ENCODE measurements around the gene DNAAF2. TPM values are rescaled to one million over a fixed set of nuclear protein-coding genes. Genes with fewer than 3 reads are reported as not detected.

The DNAAF2 gene
- total and polyA plus RNA-seq, 2 of the 13 experiments (the other 11 are each of a cell fraction or from before 2014, with no cell fraction given): 6.1 to 13.6 TPM

DNA sequence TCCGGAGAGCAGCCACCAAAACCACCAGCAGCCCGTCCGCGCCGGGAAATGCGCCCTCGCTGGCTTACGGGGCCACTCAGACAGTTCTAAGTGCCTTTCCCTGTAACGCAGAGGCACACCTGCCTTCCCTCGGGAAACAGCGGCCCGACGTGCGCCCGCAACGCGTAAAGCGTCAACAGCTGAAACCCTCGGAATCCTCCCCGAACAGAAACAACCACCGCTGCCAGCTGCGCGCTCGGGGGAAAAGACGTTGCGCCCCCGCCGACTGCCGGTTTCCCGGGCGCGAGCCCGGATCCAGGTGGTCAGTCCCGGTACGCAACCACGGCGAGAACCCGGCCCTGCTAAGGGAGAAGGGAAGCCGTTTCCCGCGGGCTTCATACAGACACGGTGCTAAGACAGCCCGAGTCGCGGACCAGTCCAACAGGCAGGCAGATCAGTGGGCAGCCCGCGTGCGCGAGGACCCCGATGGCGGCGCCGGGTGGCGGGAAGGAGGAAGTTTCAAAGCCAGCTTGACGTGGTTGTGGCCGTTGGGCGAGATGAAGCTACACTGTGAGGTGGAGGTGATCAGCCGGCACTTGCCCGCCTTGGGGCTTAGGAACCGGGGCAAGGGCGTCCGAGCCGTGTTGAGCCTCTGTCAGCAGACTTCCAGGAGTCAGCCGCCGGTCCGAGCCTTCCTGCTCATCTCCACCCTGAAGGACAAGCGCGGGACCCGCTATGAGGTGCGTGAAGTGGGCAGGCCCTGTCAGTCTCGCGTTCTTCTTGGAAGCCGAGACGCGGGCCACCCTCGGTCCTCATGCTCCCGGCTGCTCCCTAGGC lies 36.4 kb downstream of the DNAAF2 start, which contains the start of gene LRR1 (continued):
- TF ChIP-seq, protein P1, sequence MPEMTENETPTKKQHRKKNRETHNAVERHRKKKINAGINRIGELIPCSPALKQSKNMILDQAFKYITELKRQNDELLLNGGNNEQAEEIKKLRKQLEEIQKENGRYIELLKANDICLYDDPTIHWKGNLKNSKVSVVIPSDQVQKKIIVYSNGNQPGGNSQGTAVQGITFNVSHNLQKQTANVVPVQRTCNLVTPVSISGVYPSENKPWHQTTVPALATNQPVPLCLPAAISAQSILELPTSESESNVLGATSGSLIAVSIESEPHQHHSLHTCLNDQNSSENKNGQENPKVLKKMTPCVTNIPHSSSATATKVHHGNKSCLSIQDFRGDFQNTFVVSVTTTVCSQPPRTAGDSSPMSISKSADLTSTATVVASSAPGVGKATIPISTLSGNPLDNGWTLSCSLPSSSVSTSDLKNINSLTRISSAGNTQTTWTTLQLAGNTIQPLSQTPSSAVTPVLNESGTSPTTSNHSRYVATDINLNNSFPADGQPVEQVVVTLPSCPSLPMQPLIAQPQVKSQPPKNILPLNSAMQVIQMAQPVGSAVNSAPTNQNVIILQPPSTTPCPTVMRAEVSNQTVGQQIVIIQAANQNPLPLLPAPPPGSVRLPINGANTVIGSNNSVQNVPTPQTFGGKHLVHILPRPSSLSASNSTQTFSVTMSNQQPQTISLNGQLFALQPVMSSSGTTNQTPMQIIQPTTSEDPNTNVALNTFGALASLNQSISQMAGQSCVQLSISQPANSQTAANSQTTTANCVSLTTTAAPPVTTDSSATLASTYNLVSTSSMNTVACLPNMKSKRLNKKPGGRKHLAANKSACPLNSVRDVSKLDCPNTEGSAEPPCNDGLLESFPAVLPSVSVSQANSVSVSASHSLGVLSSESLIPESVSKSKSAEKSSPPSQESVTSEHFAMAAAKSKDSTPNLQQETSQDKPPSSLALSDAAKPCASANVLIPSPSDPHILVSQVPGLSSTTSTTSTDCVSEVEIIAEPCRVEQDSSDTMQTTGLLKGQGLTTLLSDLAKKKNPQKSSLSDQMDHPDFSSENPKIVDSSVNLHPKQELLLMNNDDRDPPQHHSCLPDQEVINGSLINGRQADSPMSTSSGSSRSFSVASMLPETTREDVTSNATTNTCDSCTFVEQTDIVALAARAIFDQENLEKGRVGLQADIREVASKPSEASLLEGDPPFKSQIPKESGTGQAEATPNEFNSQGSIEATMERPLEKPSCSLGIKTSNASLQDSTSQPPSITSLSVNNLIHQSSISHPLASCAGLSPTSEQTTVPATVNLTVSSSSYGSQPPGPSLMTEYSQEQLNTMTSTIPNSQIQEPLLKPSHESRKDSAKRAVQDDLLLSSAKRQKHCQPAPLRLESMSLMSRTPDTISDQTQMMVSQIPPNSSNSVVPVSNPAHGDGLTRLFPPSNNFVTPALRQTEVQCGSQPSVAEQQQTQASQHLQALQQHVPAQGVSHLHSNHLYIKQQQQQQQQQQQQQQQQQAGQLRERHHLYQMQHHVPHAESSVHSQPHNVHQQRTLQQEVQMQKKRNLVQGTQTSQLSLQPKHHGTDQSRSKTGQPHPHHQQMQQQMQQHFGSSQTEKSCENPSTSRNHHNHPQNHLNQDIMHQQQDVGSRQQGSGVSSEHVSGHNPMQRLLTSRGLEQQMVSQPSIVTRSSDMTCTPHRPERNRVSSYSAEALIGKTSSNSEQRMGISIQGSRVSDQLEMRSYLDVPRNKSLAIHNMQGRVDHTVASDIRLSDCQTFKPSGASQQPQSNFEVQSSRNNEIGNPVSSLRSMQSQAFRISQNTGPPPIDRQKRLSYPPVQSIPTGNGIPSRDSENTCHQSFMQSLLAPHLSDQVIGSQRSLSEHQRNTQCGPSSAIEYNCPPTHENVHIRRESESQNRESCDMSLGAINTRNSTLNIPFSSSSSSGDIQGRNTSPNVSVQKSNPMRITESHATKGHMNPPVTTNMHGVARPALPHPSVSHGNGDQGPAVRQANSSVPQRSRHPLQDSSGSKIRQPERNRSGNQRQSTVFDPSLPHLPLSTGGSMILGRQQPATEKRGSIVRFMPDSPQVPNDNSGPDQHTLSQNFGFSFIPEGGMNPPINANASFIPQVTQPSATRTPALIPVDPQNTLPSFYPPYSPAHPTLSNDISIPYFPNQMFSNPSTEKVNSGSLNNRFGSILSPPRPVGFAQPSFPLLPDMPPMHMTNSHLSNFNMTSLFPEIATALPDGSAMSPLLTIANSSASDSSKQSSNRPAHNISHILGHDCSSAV (CRISPR knock-in tag; IDR thresholded peaks at IDR 0.05; ENCODE audit: borderline replicate concordance): no peak
- TF ChIP-seq, protein P2, sequence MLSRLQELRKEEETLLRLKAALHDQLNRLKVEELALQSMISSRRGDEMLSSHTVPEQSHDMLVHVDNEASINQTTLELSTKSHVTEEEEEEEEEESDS (CRISPR knock-in tag; IDR thresholded peaks at IDR 0.05; ENCODE audit: borderline replicate concordance): 0 out of 2 replicates have a peak, but pooled peaks have one; percentile 23
- TF ChIP-seq, protein P3, sequence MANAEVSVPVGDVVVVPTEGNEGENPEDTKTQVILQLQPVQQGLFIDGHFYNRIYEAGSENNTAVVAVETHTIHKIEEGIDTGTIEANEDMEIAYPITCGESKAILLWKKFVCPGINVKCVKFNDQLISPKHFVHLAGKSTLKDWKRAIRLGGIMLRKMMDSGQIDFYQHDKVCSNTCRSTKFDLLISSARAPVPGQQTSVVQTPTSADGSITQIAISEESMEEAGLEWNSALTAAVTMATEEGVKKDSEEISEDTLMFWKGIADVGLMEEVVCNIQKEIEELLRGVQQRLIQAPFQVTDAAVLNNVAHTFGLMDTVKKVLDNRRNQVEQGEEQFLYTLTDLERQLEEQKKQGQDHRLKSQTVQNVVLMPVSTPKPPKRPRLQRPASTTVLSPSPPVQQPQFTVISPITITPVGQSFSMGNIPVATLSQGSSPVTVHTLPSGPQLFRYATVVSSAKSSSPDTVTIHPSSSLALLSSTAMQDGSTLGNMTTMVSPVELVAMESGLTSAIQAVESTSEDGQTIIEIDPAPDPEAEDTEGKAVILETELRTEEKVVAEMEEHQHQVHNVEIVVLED (CRISPR knock-in tag; IDR thresholded peaks at IDR 0.05; ENCODE audit: borderline replicate concordance): peak; percentile 91
- no peak for TF ChIP-seq DNMT1 (CRISPR knock-in tag; IDR thresholded peaks at IDR 0.05)
- no peak for TF ChIP-seq ZNF530 (CRISPR knock-in tag; IDR thresholded peaks at IDR 0.05; ENCODE audit: low read depth)
- no peak for TF ChIP-seq ZNF260 (CRISPR knock-in tag; IDR thresholded peaks at IDR 0.05; ENCODE audit: borderline replicate concordance, low read depth)
- 0 out of 2 replicates have a peak, but pooled peaks have one; percentile 73 for TF ChIP-seq ZNF780A (CRISPR knock-in tag; IDR thresholded peaks at IDR 0.05)
- TF ChIP-seq, protein P4, sequence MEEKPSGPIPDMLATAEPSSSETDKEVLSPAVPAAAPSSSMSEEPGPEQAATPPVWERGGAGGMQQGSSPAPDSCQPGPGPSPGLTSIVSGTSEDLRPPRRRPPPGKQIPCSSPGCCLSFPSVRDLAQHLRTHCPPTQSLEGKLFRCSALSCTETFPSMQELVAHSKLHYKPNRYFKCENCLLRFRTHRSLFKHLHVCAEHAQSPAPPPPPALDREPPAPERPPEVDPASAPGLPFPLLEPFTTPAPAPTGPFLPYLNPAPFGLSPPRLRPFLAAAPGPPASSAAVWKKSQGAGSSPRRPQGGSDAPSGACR (CRISPR knock-in tag; IDR thresholded peaks at IDR 0.05): no peak
- no peak for TF ChIP-seq PRPF4 (IDR thresholded peaks at IDR 0.05; ENCODE audit: low read depth, low read length, poor library complexity, severe bottlenecking)
- TF ChIP-seq, protein P5, sequence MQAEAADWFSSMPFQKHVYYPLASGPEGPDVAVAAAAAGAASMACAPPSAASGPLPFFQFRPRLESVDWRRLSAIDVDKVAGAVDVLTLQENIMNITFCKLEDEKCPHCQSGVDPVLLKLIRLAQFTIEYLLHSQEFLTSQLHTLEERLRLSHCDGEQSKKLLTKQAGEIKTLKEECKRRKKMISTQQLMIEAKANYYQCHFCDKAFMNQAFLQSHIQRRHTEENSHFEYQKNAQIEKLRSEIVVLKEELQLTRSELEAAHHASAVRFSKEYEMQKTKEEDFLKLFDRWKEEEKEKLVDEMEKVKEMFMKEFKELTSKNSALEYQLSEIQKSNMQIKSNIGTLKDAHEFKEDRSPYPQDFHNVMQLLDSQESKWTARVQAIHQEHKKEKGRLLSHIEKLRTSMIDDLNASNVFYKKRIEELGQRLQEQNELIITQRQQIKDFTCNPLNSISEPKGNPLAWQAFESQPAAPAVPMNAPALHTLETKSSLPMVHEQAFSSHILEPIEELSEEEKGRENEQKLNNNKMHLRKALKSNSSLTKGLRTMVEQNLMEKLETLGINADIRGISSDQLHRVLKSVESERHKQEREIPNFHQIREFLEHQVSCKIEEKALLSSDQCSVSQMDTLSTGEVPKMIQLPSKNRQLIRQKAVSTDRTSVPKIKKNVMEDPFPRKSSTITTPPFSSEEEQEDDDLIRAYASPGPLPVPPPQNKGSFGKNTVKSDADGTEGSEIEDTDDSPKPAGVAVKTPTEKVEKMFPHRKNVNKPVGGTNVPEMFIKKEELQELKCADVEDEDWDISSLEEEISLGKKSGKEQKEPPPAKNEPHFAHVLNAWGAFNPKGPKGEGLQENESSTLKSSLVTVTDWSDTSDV (CRISPR knock-in tag; IDR thresholded peaks at IDR 0.05): no peak
- TF ChIP-seq NR1H2 (CRISPR knock-in tag; IDR thresholded peaks at IDR 0.05; ENCODE audit: borderline replicate concordance, low read depth): no peak
- TF ChIP-seq ADNP (CRISPR knock-in tag; IDR thresholded peaks at IDR 0.05): no peak
- no peak for TF ChIP-seq RBM22 (optimal IDR thresholded peaks at IDR 0.05; ENCODE audit: low read length)
- TF ChIP-seq ZNF205 (CRISPR knock-in tag; IDR thresholded peaks at IDR 0.05): peak; percentile 41; the same call in 1 of the 2 replicates
